HepG2 (cell line): ENCODE measurements around the gene MT1M.
"Not testable (repeated sequence)": the region's sequence is repeated elsewhere in the genome, so short reads cannot be mapped to it uniquely, and the experiment has no call there.

Experiments
- DPF2 ChIP-seq: sonication (generic); formaldehyde crosslinking; IDR thresholded peaks from 2 replicates; pipeline ENCODE4 v1.4.0; 2020; ENCODE audit warnings: mild to moderate bottlenecking, low read depth, missing genetic modification reagents, borderline replicate concordance
- HDAC6 ChIP-seq: fragments of 200-600 bp; sonication (generic); IDR thresholded peaks from 2 replicates; pipeline ENCODE4 v1.7.0; 2017; ENCODE audit warnings: mild to moderate bottlenecking, antibody characterized with exemption, low read length, low read depth
- SP4 ChIP-seq: sonication (generic); formaldehyde crosslinking; IDR thresholded peaks from 2 replicates; pipeline ENCODE4 v1.8.1; 2023; ENCODE audit warnings: mild to moderate bottlenecking, missing genetic modification reagents
- ZNF160 ChIP-seq: sonication (generic); formaldehyde crosslinking; IDR thresholded peaks from 2 replicates; pipeline ENCODE4 v1.8.0; 2022; ENCODE audit warnings: mild to moderate bottlenecking, inconsistent platforms, missing genetic modification reagents
- ZNF772 ChIP-seq: sonication (generic); formaldehyde crosslinking; IDR thresholded peaks from 2 replicates; pipeline ENCODE4 v1.5.0; 2020; ENCODE audit warnings: mild to moderate bottlenecking, missing genetic modification reagents
- TF ChIP-seq, protein P1 (sequence below): sonication (generic); formaldehyde crosslinking; IDR thresholded peaks from 2 replicates; pipeline ENCODE4 v1.4.0; 2020; ENCODE audit warnings: missing genetic modification reagents
- TF ChIP-seq, protein P2 (sequence below): sonication (generic); formaldehyde crosslinking; IDR thresholded peaks from 2 replicates; pipeline ENCODE4 v1.4.0; 2020; ENCODE audit warnings: missing genetic modification reagents
- TF ChIP-seq, protein P3 (sequence below): sonication (generic); formaldehyde crosslinking; IDR thresholded peaks from 2 replicates; pipeline ENCODE4 v1.5.0; 2020; ENCODE audit warnings: mild to moderate bottlenecking, missing genetic modification reagents, moderate library complexity
- TF ChIP-seq, protein P4 (sequence below): sonication (generic); formaldehyde crosslinking; conservative IDR thresholded peaks from 2 replicates; pipeline ENCODE4 v1.4.0; 2020; ENCODE audit warnings: missing genetic modification reagents
- TF ChIP-seq, protein P5 (sequence below): sonication (generic); formaldehyde crosslinking; IDR thresholded peaks from 2 replicates; pipeline ENCODE4 v1.4.0; 2020; ENCODE audit warnings: missing genetic modification reagents, borderline replicate concordance
- TF ChIP-seq, protein P6 (sequence below): sonication (generic); formaldehyde crosslinking; IDR thresholded peaks from 2 replicates; pipeline ENCODE4 v1.5.1; 2020; ENCODE audit warnings: mild to moderate bottlenecking, missing genetic modification reagents, moderate library complexity

DNA sequence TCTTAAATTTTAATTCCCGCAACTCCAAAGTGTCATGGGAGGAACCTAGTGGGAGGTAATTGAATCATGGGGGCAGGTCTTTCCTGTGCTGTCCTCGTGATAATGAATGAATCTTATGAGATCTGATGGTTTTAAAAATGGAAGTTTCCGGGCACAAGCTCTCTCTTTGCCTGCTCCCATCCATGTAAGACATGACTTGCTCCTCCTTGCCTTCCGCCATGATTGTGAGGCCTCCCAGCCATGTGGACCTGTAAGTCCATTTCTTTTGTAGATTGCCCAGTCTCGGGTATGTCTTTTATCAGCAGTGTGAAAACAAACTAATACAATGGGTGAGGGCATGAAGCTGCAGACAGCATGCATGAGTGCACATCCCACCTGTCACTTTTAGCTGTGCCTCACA is 9.3 kb upstream of the MT1M start:
- TF ChIP-seq, protein P1, sequence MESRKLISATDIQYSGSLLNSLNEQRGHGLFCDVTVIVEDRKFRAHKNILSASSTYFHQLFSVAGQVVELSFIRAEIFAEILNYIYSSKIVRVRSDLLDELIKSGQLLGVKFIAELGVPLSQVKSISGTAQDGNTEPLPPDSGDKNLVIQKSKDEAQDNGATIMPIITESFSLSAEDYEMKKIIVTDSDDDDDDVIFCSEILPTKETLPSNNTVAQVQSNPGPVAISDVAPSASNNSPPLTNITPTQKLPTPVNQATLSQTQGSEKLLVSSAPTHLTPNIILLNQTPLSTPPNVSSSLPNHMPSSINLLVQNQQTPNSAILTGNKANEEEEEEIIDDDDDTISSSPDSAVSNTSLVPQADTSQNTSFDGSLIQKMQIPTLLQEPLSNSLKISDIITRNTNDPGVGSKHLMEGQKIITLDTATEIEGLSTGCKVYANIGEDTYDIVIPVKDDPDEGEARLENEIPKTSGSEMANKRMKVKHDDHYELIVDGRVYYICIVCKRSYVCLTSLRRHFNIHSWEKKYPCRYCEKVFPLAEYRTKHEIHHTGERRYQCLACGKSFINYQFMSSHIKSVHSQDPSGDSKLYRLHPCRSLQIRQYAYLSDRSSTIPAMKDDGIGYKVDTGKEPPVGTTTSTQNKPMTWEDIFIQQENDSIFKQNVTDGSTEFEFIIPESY (CRISPR knock-in tag), result not testable (repeated sequence)
- TF ChIP-seq, protein P2, sequence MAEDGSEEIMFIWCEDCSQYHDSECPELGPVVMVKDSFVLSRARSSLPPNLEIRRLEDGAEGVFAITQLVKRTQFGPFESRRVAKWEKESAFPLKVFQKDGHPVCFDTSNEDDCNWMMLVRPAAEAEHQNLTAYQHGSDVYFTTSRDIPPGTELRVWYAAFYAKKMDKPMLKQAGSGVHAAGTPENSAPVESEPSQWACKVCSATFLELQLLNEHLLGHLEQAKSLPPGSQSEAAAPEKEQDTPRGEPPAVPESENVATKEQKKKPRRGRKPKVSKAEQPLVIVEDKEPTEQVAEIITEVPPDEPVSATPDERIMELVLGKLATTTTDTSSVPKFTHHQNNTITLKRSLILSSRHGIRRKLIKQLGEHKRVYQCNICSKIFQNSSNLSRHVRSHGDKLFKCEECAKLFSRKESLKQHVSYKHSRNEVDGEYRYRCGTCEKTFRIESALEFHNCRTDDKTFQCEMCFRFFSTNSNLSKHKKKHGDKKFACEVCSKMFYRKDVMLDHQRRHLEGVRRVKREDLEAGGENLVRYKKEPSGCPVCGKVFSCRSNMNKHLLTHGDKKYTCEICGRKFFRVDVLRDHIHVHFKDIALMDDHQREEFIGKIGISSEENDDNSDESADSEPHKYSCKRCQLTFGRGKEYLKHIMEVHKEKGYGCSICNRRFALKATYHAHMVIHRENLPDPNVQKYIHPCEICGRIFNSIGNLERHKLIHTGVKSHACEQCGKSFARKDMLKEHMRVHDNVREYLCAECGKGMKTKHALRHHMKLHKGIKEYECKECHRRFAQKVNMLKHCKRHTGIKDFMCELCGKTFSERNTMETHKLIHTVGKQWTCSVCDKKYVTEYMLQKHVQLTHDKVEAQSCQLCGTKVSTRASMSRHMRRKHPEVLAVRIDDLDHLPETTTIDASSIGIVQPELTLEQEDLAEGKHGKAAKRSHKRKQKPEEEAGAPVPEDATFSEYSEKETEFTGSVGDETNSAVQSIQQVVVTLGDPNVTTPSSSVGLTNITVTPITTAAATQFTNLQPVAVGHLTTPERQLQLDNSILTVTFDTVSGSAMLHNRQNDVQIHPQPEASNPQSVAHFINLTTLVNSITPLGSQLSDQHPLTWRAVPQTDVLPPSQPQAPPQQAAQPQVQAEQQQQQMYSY (CRISPR knock-in tag), result not testable (repeated sequence)
- not testable (repeated sequence) for TF ChIP-seq HDAC6; ZNF772 (CRISPR knock-in tag); DPF2; ZNF160 (CRISPR knock-in tag); SP4
- TF ChIP-seq, protein P3, sequence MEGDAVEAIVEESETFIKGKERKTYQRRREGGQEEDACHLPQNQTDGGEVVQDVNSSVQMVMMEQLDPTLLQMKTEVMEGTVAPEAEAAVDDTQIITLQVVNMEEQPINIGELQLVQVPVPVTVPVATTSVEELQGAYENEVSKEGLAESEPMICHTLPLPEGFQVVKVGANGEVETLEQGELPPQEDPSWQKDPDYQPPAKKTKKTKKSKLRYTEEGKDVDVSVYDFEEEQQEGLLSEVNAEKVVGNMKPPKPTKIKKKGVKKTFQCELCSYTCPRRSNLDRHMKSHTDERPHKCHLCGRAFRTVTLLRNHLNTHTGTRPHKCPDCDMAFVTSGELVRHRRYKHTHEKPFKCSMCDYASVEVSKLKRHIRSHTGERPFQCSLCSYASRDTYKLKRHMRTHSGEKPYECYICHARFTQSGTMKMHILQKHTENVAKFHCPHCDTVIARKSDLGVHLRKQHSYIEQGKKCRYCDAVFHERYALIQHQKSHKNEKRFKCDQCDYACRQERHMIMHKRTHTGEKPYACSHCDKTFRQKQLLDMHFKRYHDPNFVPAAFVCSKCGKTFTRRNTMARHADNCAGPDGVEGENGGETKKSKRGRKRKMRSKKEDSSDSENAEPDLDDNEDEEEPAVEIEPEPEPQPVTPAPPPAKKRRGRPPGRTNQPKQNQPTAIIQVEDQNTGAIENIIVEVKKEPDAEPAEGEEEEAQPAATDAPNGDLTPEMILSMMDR (CRISPR knock-in tag), result not testable (repeated sequence)
- TF ChIP-seq, protein P4, sequence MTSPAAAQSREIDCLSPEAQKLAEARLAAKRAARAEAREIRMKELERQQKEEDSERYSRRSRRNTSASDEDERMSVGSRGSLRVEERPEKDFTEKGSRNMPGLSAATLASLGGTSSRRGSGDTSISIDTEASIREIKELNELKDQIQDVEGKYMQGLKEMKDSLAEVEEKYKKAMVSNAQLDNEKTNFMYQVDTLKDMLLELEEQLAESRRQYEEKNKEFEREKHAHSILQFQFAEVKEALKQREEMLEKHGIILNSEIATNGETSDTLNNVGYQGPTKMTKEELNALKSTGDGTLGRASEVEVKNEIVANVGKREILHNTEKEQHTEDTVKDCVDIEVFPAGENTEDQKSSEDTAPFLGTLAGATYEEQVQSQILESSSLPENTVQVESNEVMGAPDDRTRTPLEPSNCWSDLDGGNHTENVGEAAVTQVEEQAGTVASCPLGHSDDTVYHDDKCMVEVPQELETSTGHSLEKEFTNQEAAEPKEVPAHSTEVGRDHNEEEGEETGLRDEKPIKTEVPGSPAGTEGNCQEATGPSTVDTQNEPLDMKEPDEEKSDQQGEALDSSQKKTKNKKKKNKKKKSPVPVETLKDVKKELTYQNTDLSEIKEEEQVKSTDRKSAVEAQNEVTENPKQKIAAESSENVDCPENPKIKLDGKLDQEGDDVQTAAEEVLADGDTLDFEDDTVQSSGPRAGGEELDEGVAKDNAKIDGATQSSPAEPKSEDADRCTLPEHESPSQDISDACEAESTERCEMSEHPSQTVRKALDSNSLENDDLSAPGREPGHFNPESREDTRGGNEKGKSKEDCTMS (CRISPR knock-in tag), result not testable (repeated sequence)
- TF ChIP-seq, protein P5, sequence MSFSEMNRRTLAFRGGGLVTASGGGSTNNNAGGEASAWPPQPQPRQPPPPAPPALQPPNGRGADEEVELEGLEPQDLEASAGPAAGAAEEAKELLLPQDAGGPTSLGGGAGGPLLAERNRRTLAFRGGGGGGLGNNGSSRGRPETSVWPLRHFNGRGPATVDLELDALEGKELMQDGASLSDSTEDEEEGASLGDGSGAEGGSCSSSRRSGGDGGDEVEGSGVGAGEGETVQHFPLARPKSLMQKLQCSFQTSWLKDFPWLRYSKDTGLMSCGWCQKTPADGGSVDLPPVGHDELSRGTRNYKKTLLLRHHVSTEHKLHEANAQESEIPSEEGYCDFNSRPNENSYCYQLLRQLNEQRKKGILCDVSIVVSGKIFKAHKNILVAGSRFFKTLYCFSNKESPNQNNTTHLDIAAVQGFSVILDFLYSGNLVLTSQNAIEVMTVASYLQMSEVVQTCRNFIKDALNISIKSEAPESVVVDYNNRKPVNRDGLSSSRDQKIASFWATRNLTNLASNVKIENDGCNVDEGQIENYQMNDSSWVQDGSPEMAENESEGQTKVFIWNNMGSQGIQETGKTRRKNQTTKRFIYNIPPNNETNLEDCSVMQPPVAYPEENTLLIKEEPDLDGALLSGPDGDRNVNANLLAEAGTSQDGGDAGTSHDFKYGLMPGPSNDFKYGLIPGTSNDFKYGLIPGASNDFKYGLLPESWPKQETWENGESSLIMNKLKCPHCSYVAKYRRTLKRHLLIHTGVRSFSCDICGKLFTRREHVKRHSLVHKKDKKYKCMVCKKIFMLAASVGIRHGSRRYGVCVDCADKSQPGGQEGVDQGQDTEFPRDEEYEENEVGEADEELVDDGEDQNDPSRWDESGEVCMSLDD (CRISPR knock-in tag), result not testable (repeated sequence)
- TF ChIP-seq, protein P6, sequence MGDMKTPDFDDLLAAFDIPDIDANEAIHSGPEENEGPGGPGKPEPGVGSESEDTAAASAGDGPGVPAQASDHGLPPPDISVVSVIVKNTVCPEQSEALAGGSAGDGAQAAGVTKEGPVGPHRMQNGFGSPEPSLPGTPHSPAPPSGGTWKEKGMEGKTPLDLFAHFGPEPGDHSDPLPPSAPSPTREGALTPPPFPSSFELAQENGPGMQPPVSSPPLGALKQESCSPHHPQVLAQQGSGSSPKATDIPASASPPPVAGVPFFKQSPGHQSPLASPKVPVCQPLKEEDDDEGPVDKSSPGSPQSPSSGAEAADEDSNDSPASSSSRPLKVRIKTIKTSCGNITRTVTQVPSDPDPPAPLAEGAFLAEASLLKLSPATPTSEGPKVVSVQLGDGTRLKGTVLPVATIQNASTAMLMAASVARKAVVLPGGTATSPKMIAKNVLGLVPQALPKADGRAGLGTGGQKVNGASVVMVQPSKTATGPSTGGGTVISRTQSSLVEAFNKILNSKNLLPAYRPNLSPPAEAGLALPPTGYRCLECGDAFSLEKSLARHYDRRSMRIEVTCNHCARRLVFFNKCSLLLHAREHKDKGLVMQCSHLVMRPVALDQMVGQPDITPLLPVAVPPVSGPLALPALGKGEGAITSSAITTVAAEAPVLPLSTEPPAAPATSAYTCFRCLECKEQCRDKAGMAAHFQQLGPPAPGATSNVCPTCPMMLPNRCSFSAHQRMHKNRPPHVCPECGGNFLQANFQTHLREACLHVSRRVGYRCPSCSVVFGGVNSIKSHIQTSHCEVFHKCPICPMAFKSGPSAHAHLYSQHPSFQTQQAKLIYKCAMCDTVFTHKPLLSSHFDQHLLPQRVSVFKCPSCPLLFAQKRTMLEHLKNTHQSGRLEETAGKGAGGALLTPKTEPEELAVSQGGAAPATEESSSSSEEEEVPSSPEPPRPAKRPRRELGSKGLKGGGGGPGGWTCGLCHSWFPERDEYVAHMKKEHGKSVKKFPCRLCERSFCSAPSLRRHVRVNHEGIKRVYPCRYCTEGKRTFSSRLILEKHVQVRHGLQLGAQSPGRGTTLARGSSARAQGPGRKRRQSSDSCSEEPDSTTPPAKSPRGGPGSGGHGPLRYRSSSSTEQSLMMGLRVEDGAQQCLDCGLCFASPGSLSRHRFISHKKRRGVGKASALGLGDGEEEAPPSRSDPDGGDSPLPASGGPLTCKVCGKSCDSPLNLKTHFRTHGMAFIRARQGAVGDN, result not testable (repeated sequence)
